Stimulated activated CD4-positive, alpha-beta T cell treated with anti-CD3 and anti-CD28 coated beads, Interleukin-4, amount 100 ng/mL, for 48 hours (primary cell): ENCODE data around the gene RTN4.
"Not testable (repeated sequence)": the region's sequence is repeated elsewhere in the genome, so short reads cannot be mapped to it uniquely, and the experiment has no call there.

ENCODE experiments used
- DNase-seq, 2 donors: peaks; one replicate each; pipeline ENCODE4 v3.0.0-alpha.2; 2020; ENCODE audit warnings: low read depth in 2 of 2

Gene RTN4

GRCh38 chr2:55073000-55073983 is 23.0 kb upstream of the RTN4 start:
- DNase-seq: no peak

DNA sequence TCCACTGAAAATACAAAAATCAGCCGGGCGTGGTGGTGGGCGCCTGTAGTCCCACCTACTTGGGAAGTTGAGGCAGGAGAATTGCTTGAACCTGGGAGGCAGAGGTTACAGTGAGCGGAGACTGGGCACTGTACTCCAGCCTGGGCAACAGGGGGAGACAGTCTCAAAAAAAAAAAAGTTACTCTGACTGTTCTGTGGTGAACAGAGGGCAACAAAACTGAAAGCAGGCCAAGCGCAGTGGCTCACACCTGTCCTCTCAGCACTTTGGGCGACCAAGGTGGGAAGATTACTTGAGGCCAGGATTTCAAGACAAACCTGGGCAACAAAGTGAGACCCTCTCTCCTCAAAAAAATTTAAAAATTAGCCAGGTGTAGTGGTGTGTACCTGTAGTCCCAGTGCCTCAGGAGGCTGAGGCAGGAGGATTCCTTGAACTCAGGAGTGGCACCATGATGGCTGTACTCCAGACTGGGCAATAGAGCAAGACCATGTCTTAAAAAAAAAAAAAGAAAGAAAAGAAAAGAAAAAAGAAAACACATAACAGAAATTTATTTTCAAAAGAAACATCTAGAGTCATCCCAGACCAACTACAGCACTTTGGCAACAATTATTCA is 13.6 kb upstream of the RTN4 start:
- DNase-seq: no peak

DNA sequence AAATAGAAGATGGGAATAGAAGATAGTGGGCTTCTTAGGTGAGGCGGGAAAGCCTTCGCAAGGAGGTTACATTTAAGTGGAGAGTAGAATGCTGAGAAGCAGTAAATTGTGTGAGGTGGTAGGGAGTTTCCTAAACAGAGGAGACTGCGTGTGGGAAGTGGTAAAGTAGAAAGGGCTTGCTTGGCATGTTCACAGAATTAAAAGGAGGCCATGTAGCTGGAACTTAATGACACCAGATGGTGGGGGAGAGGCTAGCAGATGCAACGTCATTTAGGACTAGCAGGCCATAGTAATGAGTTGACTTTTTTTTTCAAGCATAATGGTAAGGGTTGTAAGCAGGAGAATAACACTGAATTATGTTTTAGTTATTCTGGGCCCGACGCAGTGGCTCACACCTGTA is 13.0 kb upstream of the RTN4 start:
- no peak for DNase-seq

GRCh38 chr2:55062754-55063153 is 12.5 kb upstream of the RTN4 start:
- DNase-seq: no peak

DNA sequence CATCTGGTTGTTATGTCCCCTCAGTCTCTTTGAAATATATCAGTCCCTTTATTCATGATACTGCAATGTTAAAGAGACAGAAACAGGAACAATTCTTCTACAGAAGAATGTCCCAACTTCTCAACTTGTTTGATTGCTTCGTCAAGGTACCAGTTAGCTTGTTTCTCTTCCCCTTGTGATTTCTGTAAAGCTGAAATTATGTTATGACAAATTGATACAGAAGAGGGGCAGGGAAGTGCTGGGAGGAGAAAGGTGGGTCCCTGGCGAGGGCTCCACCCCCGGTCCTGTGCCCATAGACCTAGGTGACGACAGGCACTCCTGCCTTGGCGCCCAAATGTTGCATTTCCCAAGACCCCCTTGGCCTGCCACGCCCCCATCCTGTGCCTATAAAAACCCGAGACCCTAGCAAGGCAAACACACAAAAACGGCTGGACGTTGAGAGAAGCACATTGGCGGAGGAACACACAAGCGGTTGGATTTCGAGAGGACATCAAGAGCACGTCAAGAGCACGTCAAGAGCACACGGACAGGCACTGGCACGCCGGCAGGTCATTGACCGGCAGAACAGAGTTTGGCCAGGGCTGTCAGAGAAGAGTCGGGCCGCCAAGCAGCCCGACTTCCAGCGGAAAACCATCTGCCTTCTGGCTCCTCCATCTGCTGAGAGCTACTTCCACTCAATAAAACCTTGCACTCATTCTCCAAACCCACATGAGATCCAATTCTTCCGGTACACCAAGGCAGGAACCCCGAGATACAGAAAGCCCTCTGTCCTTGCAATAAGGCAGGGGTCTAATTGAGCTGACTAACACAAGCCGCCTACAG is 11.5 kb upstream of the RTN4 start:
- DNase-seq: no peak

- no peak for DNase-seq
These were observed 9.5 kb upstream of the RTN4 start for GRCh38 chr2:55059793-55060192.

DNA sequence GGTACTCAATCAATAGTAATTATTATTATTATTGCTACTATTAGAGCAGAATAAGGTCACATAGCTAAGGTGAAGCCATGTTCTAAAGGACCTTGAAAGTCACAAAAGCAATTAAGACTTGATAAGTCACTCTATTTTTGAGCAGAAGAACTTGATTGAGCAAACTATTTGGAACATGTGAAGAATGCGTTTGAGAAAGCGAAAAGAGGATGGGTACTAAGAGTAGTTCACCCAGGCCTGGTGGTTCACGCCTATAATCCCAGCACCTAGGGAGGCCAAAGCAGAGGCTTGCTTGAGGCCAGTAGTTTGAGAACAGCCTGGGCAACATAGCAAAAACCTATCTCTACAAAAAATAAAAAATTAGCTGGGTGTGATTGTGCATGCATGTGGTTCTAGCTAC is 7.2 kb upstream of the RTN4 start:
- no peak for DNase-seq

- no peak for DNase-seq
These were observed 5.8 kb upstream of the RTN4 start for GRCh38 chr2:55056024-55056521.

- DNase-seq: no peak
These were observed 4.0 kb upstream of the RTN4 start for GRCh38 chr2:55054106-55054875.

- not testable (repeated sequence) for DNase-seq
These were observed 3.0 kb upstream of the RTN4 start for GRCh38 chr2:55053225-55053624.

DNA sequence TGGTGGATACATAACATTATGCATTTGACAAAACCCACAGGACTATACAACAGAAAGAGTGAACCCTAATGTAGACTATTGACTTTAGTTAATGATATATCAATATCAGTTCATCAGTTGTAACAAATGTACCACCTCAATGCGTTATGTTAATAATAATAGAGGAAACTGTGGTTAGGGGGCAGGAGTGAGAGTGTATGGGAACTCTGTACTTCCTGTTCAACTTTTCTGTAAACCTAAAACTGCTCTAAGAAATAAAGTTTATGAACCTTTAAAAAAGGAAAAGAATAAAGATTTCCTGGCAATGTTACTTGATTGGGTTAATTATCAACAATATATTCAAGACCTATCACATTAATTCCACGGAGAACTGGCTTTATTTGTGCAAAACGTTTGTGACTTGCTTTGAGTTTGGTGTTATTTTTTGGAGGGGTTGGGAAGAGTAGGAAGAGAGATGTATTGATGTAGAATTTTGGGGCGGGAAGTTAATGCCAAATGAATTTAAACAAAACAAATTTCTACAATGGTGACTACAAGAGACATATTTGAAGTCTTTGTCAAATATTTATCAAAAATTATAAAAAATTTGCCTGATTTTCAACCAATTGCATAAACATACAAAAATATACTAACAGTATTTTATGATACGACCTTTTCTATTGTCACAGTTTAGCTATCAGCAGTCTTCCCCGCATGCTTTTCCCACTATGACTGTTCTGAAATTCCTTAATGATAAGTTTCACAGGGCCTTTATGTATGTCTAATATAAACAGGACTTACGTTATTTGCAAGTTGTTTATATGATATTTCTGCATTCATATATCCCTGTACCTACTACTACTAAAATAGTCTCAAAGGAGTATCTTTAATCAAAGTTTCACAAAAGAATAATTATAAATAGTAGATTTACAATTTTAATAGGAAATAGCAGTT is 2.1 kb upstream of the RTN4 start:
- no peak for DNase-seq

DNA sequence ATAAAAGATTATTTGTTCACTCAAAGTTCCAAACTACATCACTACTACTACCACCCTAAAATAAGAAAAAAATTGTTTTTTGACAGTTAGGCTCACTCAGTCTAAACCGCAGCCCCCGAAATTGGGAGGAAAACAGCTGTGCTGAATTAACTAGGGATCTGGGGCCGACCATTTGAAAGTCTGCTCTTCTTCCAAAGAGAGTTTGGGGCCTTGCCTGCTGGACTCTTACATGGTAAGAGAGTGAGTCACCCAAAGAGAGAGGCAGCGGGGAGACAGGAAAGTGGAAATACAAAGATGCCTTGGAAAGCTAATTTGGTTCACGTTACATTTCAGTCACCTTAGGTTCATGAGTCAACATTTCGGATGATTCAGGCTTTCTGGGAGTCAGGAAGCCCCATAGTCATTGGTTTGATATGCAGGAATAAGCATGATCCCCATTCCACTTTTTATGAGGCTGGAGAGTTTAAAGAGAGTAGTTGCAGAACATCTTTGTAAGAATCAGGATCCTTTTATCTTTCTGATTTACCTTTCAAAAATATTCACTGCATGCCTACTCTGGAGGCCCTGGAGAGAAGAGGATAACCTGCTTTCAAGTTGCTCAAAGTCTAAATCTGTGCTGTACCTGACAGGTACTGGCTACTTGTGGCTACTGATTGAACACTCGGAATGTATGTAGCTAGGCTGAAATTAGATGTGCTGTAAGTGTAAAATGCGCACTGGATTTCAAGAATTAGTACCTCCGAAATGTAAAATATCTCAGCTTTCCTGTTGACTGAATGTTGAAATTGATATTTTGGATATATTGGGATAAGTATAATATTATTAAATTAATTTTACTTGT is 995 bp upstream of the RTN4 start:
- peak in 1 of 2 donors; percentile 16 for DNase-seq

- peak in 1 of 2 donors; percentile 18 for DNase-seq
These were observed 491 bp downstream of the RTN4 start for GRCh38 chr2:55049821-55050099.

DNA sequence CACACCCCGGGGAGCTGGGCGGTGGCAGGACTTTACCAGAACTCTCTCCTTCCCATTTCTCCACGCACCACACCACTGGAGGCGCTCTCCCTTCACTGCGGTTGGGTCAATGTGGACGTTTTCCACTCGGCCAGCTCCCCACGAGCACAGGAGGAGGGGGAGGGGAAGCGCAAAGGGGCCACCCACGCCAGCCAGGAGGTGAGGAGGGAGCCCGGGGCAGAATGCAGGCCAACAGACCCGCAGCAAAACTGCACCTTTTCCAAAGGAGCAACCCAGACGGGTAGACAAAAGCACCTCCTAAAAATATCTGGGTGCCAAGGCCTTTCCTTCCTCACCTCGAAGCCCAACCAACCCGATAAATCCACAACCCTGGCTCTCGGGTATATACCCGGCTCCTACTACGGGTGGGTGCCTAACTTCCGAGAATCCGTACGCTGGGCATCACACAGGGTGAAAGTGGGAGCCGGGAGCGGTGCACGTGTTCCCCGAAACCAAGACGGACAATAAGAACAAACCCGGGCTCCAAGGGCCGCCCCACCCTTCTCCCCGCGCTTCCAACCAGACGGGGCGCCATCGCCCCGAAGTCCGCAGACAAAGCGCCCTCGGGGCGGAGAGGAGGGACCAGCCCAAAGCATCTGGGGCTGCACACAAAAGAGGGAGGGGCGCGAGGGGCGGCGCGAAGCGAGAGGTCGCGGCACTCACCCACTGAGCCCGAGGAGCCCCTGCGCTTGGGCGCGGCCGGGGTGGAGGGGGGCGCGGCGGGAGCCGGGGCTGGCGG is 1.0 kb downstream of the RTN4 start:
- peak; percentile 47 to 55 for DNase-seq

DNA sequence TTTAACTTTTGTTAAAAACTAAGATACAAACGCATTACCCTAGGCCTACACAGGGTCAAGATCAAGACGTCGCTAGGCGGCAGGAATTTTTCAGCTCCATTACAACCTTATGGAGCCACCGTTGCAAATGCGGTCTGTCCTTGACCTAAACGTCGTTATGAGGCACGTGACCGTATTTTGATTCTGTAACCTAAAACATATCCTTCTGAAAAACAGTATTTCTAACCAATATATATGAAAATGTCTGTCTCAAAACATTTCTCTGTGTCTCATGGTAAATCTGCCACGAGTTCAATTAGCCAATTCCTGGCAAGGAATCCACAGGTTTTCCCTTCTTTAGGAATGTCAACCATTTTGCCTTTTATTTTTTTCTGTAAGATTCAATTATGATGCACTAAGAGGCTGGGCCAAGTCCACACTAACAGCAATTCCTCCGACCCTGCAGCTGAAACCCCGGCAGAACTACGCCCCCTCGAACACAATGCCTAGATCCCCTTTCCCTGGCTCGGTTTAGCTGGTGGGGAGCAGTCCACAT is 1.7 kb downstream of the RTN4 start:
- no peak for DNase-seq

GRCh38 chr2:55047677-55048299 is 2.5 kb downstream of the RTN4 start:
- no peak for DNase-seq

- DNase-seq: no peak
These were observed 4.5 kb downstream of the RTN4 start for GRCh38 chr2:55045780-55046179.

DNA sequence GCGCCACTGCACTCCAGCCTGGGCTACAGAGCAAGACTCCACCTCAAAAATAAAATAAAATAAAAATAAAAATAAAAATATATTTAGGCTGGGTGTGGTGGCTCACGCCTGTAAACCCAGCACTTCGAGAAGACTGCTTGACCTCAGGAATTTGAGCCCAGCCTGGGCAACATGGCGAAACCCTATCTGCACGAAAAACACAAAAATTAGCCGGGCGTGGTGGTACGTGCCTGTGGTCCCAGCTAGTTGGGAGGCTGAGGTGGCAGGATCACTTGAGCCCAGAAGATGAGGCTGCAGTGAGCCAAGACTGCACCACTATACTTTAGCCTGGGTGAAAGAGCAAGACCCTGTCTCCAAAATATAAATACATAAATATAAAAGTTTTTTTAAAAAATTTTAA is 6.4 kb downstream of the RTN4 start:
- DNase-seq: no peak
